GM13977 (cell line): ENCODE results near the gene SMCP.
A peak's percentile ranks its signal among the peaks of the same experiment; 100 is the strongest.

Experiments used
- DNase-seq: peaks from one replicate; pipeline ENCODE4 v3.0.0; 2012; ENCODE audit warnings: low spot score
- in situ Hi-C: fragments of 300-500 bp; cut with MboI; formaldehyde crosslinking; loops from one replicate; pipeline ENCODE4 v1.12.0; 2022; ENCODE audit warnings: low sequenced_read_pairs, low pct_unique_long_range_greater_than_20kb, mixed read lengths, inconsistent platforms; ENCODE audit not compliant: unreplicated experiment
- TF ChIP-seq, protein P1 (sequence below): IDR thresholded peaks from 2 replicates; pipeline ENCODE4 v1.5.1; 2012; ENCODE audit warnings: mild to moderate bottlenecking, control low read depth; ENCODE audit not compliant: insufficient read depth; ENCODE audit errors: extremely low read depth, missing control alignments

The SMCP gene

DNA sequence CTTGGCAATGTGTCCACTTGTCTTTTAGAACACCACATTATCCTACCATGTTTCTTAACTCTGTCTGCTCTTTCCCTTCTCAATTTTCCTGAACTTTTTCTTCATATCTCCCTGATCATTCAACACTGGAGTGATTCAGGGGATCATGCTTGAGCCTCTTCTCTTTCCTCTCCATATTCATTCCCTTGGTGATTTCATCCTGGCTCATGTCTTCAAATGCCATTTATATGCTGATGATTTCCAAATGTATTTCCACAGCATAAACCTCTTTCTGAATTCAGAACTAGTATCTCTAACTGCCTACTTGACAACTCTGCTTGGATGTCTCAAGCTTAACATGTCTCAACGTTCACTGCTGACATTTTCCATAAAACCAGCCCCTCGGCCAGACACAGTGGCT lies 21.8 kb downstream of the SMCP start:
- in situ Hi-C loops, result no loop called here
- no peak for DNase-seq
- TF ChIP-seq, protein P1, sequence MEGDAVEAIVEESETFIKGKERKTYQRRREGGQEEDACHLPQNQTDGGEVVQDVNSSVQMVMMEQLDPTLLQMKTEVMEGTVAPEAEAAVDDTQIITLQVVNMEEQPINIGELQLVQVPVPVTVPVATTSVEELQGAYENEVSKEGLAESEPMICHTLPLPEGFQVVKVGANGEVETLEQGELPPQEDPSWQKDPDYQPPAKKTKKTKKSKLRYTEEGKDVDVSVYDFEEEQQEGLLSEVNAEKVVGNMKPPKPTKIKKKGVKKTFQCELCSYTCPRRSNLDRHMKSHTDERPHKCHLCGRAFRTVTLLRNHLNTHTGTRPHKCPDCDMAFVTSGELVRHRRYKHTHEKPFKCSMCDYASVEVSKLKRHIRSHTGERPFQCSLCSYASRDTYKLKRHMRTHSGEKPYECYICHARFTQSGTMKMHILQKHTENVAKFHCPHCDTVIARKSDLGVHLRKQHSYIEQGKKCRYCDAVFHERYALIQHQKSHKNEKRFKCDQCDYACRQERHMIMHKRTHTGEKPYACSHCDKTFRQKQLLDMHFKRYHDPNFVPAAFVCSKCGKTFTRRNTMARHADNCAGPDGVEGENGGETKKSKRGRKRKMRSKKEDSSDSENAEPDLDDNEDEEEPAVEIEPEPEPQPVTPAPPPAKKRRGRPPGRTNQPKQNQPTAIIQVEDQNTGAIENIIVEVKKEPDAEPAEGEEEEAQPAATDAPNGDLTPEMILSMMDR, result no peak

DNA sequence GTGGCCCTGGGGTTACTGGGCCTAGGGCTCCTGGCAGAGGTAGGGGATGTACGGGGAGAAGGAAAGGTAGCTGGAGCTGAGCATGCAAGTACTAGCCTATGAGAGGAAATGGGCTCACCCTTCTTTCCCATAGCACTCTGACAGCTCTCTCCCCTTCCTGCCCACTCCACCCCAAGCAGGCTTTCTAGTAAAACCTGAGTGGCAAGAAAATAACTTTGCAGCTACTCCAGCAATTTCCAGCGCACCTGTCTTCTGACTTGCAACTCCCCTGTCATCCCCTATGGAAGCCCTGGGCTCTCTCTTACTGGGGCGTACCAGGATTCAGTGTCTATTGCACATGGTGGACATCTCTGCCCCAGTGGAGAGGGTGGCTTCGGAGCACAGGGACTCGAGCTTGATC lies 23.5 kb downstream of the SMCP start:
- TF ChIP-seq, protein P1, result no peak
- in situ Hi-C loops, result no loop called here
- DNase-seq, result no peak

DNA sequence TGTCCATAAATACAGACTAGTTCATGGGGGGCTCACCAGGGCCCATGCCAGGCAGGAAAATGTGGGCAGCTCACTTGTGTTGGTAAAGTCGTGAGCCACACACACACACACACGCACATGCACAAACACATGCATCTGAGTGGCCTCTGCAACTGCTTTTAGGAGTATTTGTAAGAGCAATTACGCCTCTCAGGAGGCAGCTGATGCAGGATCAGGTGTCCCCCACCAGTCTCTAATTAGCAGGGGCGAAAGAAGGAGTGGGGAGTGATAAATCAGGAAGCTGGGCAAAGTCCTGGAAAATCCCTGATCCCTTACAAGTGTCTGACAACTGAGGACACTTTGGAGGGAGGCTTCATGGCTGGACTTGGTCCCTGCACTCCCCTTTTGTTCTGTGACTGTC lies 24.5 kb downstream of the SMCP start:
- TF ChIP-seq, protein P1, result no peak
- DNase-seq, result no peak
- in situ Hi-C loops, result no loop called here

DNA sequence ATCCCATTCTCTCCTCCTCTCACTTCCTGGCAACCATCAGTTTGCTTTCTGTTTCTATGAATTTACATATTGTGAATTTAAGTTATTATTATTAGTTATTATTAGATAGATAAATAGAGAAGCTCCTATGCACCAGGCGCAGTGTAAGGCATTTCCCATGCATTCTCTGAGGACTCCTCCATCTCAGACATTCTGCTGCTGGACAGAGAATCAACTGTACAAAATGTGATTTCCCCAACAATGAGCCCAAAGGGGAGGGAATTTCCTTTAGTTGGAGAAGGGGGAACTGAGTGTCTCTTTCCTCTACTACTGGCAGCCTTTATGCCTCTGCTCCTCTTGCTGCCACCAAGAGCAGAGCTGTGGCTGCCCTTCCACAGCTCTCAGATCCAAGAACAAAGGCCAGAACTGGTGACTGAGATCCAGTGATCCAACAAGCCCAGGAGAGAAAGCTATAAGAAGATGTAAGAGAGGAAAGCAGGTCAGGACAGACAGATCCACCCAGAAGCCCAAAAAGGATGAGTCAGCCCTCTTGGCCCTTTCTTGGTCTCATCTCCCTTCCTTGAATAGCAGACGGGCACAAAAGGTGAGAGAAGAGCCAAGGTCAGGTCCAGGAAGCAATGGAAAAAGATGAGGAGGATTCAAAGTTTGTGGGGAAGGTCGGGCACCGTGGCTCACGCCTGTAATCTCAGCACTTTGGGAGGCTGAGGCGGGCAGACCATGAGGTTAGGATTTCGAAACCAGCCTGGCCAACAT lies 26.7 kb downstream of the SMCP start:
- in situ Hi-C loops, result no loop called here
- TF ChIP-seq, protein P1, result no peak
- no peak for DNase-seq

DNA sequence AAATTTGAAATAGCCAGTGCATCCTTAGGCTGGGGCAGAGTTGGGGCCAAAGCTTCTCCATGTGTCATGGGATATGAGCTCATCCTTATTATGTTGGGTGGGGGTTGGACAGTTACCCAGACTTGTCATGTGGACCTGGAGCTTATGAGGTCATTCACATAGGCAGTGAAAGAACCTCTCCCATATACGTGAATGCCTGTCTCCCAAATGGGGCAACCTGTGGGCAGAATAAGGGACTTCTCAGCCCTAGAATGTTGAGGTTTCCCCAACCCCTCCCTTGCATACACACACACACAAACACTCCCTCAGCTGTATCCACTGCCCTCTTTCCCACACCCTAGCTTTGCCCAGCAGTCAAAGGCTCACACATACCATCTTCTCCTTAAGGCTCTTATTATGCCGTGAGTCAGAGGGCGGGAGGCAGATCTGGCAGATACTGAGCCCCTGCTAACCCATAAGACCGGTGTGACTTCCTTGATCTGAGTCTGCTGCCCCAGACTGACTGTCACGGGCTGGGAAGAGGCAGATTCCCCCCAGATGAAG lies 28.0 kb downstream of the SMCP start:
- TF ChIP-seq, protein P1, result no peak
- in situ Hi-C loops, result no loop called here
- DNase-seq, result no peak

DNA sequence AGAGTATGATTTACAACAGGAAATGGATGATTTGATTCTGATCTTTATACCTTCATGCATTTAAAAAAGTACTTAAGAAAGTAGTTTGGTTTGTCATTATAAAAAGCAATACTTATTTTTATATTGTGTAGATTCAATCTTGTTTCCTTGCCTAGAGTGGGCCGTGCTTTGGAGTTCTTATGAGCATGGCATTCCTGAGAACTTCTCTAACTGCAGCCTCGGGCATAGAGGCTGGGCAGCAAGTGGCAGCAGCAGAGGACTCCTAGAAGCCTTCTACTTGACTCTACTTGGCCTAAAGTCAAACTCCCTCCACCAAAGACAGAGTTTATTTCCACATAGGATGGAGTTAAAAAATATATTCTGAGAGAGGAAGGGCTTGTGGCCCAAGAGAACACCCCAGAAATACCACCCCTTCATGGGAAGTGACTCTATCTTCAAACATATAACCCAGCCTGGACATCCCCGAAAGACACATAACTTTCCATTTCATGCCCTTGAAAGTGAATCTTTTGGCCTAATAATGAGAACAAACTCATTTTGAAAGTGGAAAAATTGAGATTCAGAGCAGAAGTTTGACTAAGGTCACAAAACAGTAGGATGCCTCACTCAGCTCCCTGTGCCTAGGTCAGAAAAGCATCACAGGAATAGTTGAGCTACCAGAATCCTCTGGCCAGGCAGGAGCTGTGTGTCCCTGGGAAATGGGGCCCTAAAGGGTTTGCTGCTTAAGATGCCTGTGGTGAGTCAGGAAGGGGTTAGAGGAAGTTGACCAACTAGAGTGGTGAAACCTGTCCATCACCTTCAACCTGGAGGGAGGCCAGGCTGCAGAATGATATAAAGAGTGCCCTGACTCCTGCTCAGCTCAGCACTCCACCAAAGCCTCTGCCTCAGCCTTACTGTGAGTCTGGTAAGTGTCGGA lies 29.8 kb downstream of the SMCP start, which contains the start of gene IVL:
TSS of gene IVL (plus strand) at position 861 of the 916 bp plus-strand sequence. CDS start 1,252 bp downstream, outside the sequence.
- TF ChIP-seq, protein P1, result no peak
- in situ Hi-C loops, result no loop called here
- peak; percentile 34 for DNase-seq
